Measurements from ENCODE around the gene A4GALT.

A4GALT gene

DNA sequence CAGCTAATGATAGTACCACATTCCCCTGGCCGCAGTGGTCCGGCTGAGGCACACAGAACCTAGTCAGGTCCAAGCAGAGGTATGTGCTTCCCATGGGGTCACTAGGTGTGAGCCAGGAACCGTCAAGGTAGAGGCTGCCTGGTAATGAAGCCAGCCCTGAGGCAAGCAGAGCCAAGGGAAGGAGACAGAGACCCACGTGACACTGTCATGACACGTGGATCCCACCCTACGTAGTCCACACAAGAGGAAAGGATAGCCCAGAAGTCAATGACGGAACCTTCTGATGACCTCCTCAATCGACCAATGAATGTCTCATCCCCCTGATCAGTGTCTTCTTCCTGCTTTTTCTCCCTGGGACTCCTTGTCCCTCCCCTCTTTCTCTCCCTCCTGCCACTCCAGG is 19.0 kb downstream of the A4GALT start:
- H3K36me3 ChIP-seq (ENCODE audit: low read depth), result no peaks in the 10 kb centered on the region
- no peaks in the 10 kb centered on the region for H3K27me3 ChIP-seq (ENCODE audit: insufficient read depth, poor library complexity, severe bottlenecking)
- no peak for DNase-seq (ENCODE audit: low spot score)
- no peak for ATAC-seq (ENCODE audit: low read depth)
- H3K4me3 ChIP-seq (ENCODE audit: severe bottlenecking), result no peak overlapping the region
- TF ChIP-seq, protein P1, sequence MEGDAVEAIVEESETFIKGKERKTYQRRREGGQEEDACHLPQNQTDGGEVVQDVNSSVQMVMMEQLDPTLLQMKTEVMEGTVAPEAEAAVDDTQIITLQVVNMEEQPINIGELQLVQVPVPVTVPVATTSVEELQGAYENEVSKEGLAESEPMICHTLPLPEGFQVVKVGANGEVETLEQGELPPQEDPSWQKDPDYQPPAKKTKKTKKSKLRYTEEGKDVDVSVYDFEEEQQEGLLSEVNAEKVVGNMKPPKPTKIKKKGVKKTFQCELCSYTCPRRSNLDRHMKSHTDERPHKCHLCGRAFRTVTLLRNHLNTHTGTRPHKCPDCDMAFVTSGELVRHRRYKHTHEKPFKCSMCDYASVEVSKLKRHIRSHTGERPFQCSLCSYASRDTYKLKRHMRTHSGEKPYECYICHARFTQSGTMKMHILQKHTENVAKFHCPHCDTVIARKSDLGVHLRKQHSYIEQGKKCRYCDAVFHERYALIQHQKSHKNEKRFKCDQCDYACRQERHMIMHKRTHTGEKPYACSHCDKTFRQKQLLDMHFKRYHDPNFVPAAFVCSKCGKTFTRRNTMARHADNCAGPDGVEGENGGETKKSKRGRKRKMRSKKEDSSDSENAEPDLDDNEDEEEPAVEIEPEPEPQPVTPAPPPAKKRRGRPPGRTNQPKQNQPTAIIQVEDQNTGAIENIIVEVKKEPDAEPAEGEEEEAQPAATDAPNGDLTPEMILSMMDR (IDR thresholded peaks at IDR 0.05; ENCODE audit: poor library complexity, severe bottlenecking), result no peak
- no peak overlapping the region for H3K27ac ChIP-seq (ENCODE audit: poor library complexity, severe bottlenecking)
- H3K4me1 ChIP-seq (ENCODE audit: insufficient read depth, poor library complexity, severe bottlenecking), result peaks cover 25% of the 10 kb centered on the region
- no peaks in the 10 kb centered on the region for H3K9me3 ChIP-seq (ENCODE audit: severe bottlenecking)

DNA sequence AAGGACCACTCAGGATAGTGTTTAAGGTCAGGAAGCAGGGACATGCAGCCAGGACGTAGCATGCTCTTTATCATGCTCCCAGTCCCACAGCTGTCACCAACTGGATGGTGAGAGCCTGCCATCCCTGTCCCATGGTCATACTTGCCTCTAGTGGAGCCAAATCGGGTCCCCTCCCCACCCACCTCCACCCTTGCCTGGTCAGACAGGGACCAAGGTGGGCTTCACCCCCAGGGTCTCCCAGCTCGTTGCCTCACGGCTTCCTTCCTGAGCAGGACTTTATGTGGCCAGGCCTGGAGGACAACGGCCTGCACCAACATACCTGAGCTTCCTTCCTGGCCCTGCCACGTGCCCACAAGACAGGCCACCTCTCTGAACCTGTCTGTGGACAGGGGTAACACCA is 19.8 kb downstream of the A4GALT start:
- Histone ChIP-seq H3K27ac (ENCODE audit: poor library complexity, severe bottlenecking) (no peak overlapping the region), H3K4me1 (ENCODE audit: insufficient read depth, poor library complexity, severe bottlenecking) (peaks cover 25% of the 10 kb centered on the region), H3K27me3 (ENCODE audit: insufficient read depth, poor library complexity, severe bottlenecking) (no peaks in the 10 kb centered on the region), H3K4me3 (ENCODE audit: severe bottlenecking) (no peak overlapping the region), H3K9me3 (ENCODE audit: severe bottlenecking) (no peaks in the 10 kb centered on the region), H3K36me3 (ENCODE audit: low read depth) (no peaks in the 10 kb centered on the region)
- ATAC-seq (ENCODE audit: low read depth), result no peak
- TF ChIP-seq, protein P1 (IDR thresholded peaks at IDR 0.05; ENCODE audit: poor library complexity, severe bottlenecking), result no peak
- no peak for DNase-seq (ENCODE audit: low spot score)

DNA sequence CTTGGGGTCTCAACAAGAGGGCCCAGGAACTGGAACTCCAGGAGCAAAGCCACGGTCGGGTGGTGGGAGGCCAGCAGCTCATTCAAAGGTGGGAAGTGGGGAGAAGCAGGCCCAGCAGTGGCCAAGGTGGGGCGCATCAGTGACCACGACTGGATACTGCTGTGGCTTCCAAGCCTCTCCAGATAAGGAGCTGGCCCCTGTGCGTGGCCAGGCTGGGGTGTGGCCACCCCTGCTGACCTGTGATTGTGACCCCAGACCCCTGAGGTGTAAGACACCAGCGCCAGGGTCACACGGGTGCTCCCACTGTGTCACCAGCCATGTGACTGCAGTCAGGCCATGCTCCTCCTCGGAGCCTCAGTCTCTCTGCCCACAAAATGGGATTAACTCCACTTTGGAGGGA is 20.3 kb downstream of the A4GALT start:
- Histone ChIP-seq H3K4me3 (ENCODE audit: severe bottlenecking) (no peak overlapping the region), H3K27ac (ENCODE audit: poor library complexity, severe bottlenecking) (no peak overlapping the region), H3K4me1 (ENCODE audit: insufficient read depth, poor library complexity, severe bottlenecking) (peaks cover 25% of the 10 kb centered on the region), H3K9me3 (ENCODE audit: severe bottlenecking) (no peaks in the 10 kb centered on the region), H3K36me3 (ENCODE audit: low read depth) (no peaks in the 10 kb centered on the region), H3K27me3 (ENCODE audit: insufficient read depth, poor library complexity, severe bottlenecking) (no peaks in the 10 kb centered on the region)
- DNase-seq (ENCODE audit: low spot score) (no peak), ATAC-seq (ENCODE audit: low read depth) (no peak)
- TF ChIP-seq, protein P1 (IDR thresholded peaks at IDR 0.05; ENCODE audit: poor library complexity, severe bottlenecking), result no peak

DNA sequence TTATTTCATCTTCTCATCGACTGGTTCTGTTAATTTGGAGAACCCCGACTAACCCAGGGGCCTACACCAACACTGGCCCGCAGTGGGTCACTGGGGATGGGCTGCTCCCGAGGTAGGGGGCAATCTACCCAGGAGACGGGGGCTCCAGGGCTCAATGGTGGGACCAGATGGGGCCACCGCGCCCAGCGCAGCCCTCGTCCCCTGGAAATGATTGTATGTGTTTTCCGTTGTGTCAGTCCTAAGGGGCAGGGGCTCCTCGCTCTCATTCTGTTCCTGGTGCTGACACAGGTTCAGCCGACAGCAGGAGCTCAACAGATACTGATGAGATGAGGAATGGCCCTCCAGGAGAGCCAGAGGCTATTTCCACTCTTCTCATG is 20.7 kb downstream of the A4GALT start:
- H3K36me3 ChIP-seq (ENCODE audit: low read depth), result no peaks in the 10 kb centered on the region
- peaks cover 25% of the 10 kb centered on the region for H3K4me1 ChIP-seq (ENCODE audit: insufficient read depth, poor library complexity, severe bottlenecking)
- peak overlapping the region; percentile 50 for H3K27ac ChIP-seq (ENCODE audit: poor library complexity, severe bottlenecking)
- no peak overlapping the region for H3K4me3 ChIP-seq (ENCODE audit: severe bottlenecking)
- no peak for DNase-seq (ENCODE audit: low spot score)
- H3K9me3 ChIP-seq (ENCODE audit: severe bottlenecking), result no peaks in the 10 kb centered on the region
- ATAC-seq (ENCODE audit: low read depth), result no peak
- no peaks in the 10 kb centered on the region for H3K27me3 ChIP-seq (ENCODE audit: insufficient read depth, poor library complexity, severe bottlenecking)
- TF ChIP-seq, protein P1 (IDR thresholded peaks at IDR 0.05; ENCODE audit: poor library complexity, severe bottlenecking), result no peak

DNA sequence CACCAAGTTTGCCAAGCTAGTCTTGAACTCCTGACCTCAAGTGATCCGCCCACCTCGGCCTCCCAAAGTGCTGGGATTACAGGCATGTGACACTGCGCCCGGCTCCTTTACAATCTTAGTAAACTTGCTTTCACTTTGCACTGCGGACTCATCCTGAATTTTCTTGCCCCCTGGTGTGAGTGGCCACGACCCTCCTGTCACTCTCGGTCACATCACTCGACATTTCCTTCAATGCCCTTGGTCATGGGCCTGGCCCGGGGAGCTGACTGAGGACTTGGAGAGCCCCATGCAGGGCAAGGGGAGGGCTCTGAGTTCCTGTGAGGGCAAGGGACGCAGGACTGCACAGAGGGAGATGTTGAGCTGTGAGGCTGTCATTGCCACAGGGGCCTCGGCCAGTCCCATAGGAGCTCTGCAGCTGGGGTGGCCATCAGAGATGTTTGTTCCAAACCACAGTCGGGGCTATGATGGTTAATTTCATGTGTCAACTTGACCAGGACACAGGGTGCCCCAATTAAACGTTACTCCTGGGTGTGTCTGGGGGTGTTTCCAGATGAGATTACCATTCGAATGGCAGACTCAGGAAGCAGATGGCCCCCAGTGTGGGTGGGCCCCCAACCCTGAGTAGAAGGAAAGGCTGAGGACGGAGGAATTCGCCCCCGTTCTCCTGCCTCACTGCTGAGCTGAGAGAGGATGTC is 21.2 kb downstream of the A4GALT start:
- TF ChIP-seq, protein P1 (IDR thresholded peaks at IDR 0.05; ENCODE audit: poor library complexity, severe bottlenecking), result no peak
- DNase-seq (ENCODE audit: low spot score), result no peak

More for the DNA sequence above, 21.2 kb downstream of the A4GALT start:
- no peak for ATAC-seq (ENCODE audit: low read depth)
- Histone ChIP-seq H3K27me3 (ENCODE audit: insufficient read depth, poor library complexity, severe bottlenecking) (no peaks in the 10 kb centered on the region), H3K4me3 (ENCODE audit: severe bottlenecking) (no peak overlapping the region), H3K4me1 (ENCODE audit: insufficient read depth, poor library complexity, severe bottlenecking) (peaks cover 25% of the 10 kb centered on the region), H3K27ac (ENCODE audit: poor library complexity, severe bottlenecking) (peak overlapping the region; percentile 50), H3K36me3 (ENCODE audit: low read depth) (no peaks in the 10 kb centered on the region), H3K9me3 (ENCODE audit: severe bottlenecking) (no peaks in the 10 kb centered on the region)
